Vagina (tissue), 2 donors: ENCODE measurements around the gene CCDC39. TPM values are rescaled to one million over a fixed set of nuclear protein-coding genes. Genes with fewer than 3 reads are reported as not detected.

Source experiments
- DNase-seq, 2 donors: peaks; one replicate each; pipeline ENCODE4 v3.0.0-alpha.2; 2017; ENCODE audit errors: extremely low spot score in 2 of 2
- H3K27ac ChIP-seq: fragments of 200-600 bp; sonication (generic); one replicate; pipeline ENCODE4 v1.5.1; 2019
- H3K27me3 ChIP-seq: fragments of 200-600 bp; sonication (generic); one replicate; pipeline ENCODE4 v1.5.1; 2019
- H3K36me3 ChIP-seq, 2 donors: fragments of 200-600 bp; sonication (generic); one replicate each; pipeline ENCODE4 v1.5.1; 2017 to 2019
- H3K4me1 ChIP-seq: fragments of 200-600 bp; sonication (generic); one replicate; pipeline ENCODE4 v1.5.1; 2019
- H3K4me3 ChIP-seq, 2 donors: fragments of 200-600 bp; sonication (generic); 1 replicate in 1 of 2; 2 replicates in 1 of 2; pipeline ENCODE4 v1.5.1; 2016 to 2019
- H3K9me3 ChIP-seq: fragments of 200-600 bp; sonication (generic); one replicate; pipeline ENCODE4 v1.5.1; 2019
- POLR2A ChIP-seq, 2 donors: fragments of 450-650 bp; IDR thresholded peaks; one replicate each; pipeline ENCODE4 v1.6.1; 2017; ENCODE audit warnings: antibody characterized with exemption in 2 of 2, mild to moderate bottlenecking in 2 of 2, moderate library complexity in 2 of 2
- POLR2AphosphoS5 ChIP-seq, 2 donors: sonication (generic); formaldehyde crosslinking; IDR thresholded peaks; one replicate each; pipeline ENCODE4 v1.9.0; 2017; ENCODE audit warnings: antibody characterized with exemption in 2 of 2, mild to moderate bottlenecking in 2 of 2, low read depth in 1 of 2; ENCODE audit not compliant: insufficient read depth in 1 of 2
- intact Hi-C: fragments of 100-400 bp; cut with DNase I; formaldehyde crosslinking; loops from one replicate; pipeline ENCODE4 v1.15.1; 2023
- total RNA-seq: library from RNA; depleted of rRNA; stranded (reverse); fragments of >200 nt; gene quantifications from one replicate; pipeline ENCODE4 v1.2.3, GENCODE V29; 2016
- TF ChIP-seq, protein P1 (sequence below), 3 experiments: fragments of 450-650 bp in 2 of 3; fragments of 200-600 bp in 1 of 3; sonication (generic) in 1 of 3; IDR thresholded peaks; one replicate each; pipeline ENCODE4 v1.5.1; 2017 to 2019; ENCODE audit warnings: antibody characterized with exemption in 3 of 3, mild to moderate bottlenecking in 2 of 3, moderate library complexity in 2 of 3

The CCDC39 gene
- not detected for total RNA-seq

DNA sequence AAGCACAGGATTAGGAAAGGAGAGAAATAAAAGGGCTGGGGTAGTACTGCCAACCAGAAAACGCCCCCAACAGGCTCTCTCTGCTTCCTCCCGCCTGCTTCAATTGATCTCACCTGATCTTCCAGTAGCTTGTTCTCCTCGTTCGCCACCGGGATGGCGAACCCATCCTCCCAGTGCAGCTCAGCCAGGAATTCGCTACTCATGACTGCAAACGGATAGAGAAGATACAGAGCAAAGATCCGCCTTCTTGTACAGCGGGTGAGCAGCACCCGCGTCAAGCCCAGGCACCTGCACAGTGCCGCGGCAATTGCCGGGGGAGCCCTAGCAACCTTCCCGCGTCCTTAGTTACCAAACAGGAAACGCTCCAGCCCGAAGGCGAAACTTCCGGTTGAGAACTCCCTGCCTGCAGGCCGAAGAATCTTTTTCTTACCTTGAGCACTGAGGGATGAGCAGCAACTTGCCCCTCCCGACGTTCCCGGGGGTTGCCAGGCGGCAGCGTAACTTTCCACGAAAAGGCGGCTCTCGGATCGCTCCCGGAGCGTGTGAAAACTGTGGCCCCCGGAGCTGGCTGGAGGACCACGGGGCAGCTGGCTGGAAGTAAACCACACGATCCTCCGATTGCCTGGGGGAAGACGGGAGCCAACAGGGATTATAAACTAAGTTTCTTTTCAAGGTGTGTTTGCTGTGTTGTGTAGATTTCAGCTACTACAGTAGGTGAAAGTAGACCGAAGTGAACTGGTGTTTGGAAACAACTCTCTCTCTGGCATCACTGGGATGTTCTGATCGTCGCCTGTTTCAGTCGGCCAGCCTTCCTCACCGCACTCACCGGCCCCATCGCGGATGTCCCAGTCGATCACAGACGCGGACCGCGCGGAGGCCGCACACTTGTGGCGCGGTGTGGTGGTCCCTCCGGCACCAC is at the start of gene CCDC39:
TSS of gene CCDC39 (minus strand) at position 312 of the 919 bp plus-strand sequence. CDS start at position 203, 109 bp downstream.
- Histone ChIP-seq H3K9me3 (no peaks in the 10 kb centered on the region), H3K36me3 (no peaks in the 10 kb centered on the region), H3K4me3 (peak within 1 kb of the TSS; percentile 50 to 51), H3K27me3 (no peaks in the 10 kb centered on the region), H3K27ac (no peak within 1 kb of the TSS), H3K4me1 (peaks cover 17% of the 10 kb centered on the region)
- no peak for DNase-seq
- TF ChIP-seq POLR2A (IDR thresholded peaks at IDR 0.05), result no peak
- TF ChIP-seq, protein P1, sequence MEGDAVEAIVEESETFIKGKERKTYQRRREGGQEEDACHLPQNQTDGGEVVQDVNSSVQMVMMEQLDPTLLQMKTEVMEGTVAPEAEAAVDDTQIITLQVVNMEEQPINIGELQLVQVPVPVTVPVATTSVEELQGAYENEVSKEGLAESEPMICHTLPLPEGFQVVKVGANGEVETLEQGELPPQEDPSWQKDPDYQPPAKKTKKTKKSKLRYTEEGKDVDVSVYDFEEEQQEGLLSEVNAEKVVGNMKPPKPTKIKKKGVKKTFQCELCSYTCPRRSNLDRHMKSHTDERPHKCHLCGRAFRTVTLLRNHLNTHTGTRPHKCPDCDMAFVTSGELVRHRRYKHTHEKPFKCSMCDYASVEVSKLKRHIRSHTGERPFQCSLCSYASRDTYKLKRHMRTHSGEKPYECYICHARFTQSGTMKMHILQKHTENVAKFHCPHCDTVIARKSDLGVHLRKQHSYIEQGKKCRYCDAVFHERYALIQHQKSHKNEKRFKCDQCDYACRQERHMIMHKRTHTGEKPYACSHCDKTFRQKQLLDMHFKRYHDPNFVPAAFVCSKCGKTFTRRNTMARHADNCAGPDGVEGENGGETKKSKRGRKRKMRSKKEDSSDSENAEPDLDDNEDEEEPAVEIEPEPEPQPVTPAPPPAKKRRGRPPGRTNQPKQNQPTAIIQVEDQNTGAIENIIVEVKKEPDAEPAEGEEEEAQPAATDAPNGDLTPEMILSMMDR (IDR thresholded peaks at IDR 0.05), result no peak
- TF ChIP-seq POLR2AphosphoS5 (IDR thresholded peaks at IDR 0.05; ENCODE audit: insufficient read depth in 1 of 2, low read depth in 1 of 2), result no peak
- intact Hi-C loops, result no loop called here

DNA sequence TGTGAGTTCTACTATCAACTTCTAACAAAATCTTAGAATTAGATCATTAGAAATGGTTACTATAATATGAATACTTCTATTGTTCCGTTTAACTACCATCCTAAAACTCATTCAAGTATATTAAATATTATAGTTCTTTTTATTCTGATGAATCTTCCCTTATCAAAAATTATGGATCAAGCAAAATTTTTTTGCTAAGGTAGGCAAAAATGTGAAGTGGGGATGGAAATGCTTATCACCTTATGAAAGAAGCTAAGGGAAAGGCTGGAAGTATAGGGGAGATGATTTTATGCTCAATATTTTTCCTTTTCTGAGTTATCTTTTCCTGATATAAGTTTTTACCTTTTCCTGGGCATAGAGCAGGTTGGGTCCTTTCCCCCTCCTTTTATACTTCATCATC is 40.7 kb upstream of the CCDC39 start:
- H3K4me3 ChIP-seq, result no peak overlapping the region
- no peak for DNase-seq
- no peaks in the 10 kb centered on the region for H3K36me3 ChIP-seq
- no peaks in the 10 kb centered on the region for H3K4me1 ChIP-seq
- no peaks in the 10 kb centered on the region for H3K9me3 ChIP-seq
- TF ChIP-seq POLR2AphosphoS5 (IDR thresholded peaks at IDR 0.05; ENCODE audit: insufficient read depth in 1 of 2, low read depth in 1 of 2) (no peak), POLR2A (IDR thresholded peaks at IDR 0.05) (no peak)
- TF ChIP-seq, protein P1 (IDR thresholded peaks at IDR 0.05), result no peak
- intact Hi-C loops, result no loop called here
- no peak overlapping the region for H3K27ac ChIP-seq
- no peaks in the 10 kb centered on the region for H3K27me3 ChIP-seq

- intact Hi-C loops, result no loop called here
- Histone ChIP-seq H3K4me3 (no peak overlapping the region), H3K36me3 (no peaks in the 10 kb centered on the region), H3K27me3 (no peaks in the 10 kb centered on the region), H3K27ac (no peak overlapping the region), H3K9me3 (no peaks in the 10 kb centered on the region), H3K4me1 (no peaks in the 10 kb centered on the region)
- no peak for DNase-seq
- no peak for TF ChIP-seq POLR2A (IDR thresholded peaks at IDR 0.05)
- TF ChIP-seq, protein P1 (IDR thresholded peaks at IDR 0.05), result no peak
- TF ChIP-seq POLR2AphosphoS5 (IDR thresholded peaks at IDR 0.05; ENCODE audit: insufficient read depth in 1 of 2, low read depth in 1 of 2), result no peak
Observed at GRCh38 chr3:180707896-180708295, 28.6 kb upstream of the CCDC39 start.

DNA sequence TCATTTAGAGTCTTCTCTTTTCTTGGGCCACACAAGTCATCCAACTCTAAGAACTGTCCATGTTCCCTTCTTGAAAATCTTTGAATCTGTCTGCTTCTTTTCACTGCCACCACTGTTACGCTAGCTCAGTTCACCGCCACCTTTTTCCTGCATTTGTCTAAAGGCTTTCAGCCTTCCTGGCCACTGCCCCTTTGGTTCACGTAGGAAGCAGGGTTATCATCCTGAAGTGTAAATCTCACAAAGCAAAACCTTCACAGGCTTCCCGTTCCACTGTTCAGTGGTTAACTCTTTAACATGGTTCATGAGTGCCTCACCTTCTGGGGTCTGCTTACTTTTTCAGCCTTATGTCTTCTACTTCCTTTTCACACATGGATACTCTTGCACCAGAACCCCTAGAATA is 26.3 kb upstream of the CCDC39 start:
- Histone ChIP-seq H3K4me1 (no peaks in the 10 kb centered on the region), H3K27ac (no peak overlapping the region), H3K9me3 (no peaks in the 10 kb centered on the region), H3K36me3 (no peaks in the 10 kb centered on the region), H3K27me3 (no peaks in the 10 kb centered on the region), H3K4me3 (no peak overlapping the region)
- intact Hi-C loops, result no loop called here
- TF ChIP-seq POLR2A (IDR thresholded peaks at IDR 0.05) (no peak), POLR2AphosphoS5 (IDR thresholded peaks at IDR 0.05; ENCODE audit: insufficient read depth in 1 of 2, low read depth in 1 of 2) (no peak)
- TF ChIP-seq, protein P1 (IDR thresholded peaks at IDR 0.05), result no peak
- no peak for DNase-seq

DNA sequence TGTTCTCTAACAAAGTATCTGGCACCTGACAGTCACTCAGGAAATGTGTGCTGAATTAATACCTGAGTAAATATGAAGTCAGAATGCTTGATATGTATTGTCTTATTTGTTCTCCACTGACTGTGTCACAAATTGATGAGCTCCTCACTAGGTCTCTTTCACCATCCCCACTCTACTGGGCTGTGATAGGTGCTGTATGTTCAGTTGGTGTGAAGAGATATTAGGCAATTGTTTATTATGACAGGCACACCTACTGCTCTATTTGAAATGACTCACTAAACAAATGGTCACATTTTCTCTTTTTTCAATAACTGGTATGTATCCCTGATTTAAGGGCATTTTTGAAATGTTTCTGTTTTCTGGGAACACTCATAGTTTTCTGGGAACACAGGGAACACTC is 25.2 kb upstream of the CCDC39 start:
- no peaks in the 10 kb centered on the region for H3K4me1 ChIP-seq
- H3K4me3 ChIP-seq, result no peak overlapping the region
- no peak for DNase-seq
- H3K27ac ChIP-seq, result no peak overlapping the region
- intact Hi-C loops, result no loop called here
- TF ChIP-seq POLR2A (IDR thresholded peaks at IDR 0.05) (no peak), POLR2AphosphoS5 (IDR thresholded peaks at IDR 0.05; ENCODE audit: insufficient read depth in 1 of 2, low read depth in 1 of 2) (no peak)
- TF ChIP-seq, protein P1 (IDR thresholded peaks at IDR 0.05), result no peak
- no peaks in the 10 kb centered on the region for H3K27me3 ChIP-seq
- H3K36me3 ChIP-seq, result no peaks in the 10 kb centered on the region
- no peaks in the 10 kb centered on the region for H3K9me3 ChIP-seq
